ENCODE data around the gene ARID4A.

- TF ChIP-seq, protein P1, sequence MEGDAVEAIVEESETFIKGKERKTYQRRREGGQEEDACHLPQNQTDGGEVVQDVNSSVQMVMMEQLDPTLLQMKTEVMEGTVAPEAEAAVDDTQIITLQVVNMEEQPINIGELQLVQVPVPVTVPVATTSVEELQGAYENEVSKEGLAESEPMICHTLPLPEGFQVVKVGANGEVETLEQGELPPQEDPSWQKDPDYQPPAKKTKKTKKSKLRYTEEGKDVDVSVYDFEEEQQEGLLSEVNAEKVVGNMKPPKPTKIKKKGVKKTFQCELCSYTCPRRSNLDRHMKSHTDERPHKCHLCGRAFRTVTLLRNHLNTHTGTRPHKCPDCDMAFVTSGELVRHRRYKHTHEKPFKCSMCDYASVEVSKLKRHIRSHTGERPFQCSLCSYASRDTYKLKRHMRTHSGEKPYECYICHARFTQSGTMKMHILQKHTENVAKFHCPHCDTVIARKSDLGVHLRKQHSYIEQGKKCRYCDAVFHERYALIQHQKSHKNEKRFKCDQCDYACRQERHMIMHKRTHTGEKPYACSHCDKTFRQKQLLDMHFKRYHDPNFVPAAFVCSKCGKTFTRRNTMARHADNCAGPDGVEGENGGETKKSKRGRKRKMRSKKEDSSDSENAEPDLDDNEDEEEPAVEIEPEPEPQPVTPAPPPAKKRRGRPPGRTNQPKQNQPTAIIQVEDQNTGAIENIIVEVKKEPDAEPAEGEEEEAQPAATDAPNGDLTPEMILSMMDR (IDR thresholded peaks at IDR 0.05), result no peak
- no peak for TF ChIP-seq POLR2A (IDR thresholded peaks at IDR 0.05)
Measured at GRCh38 chr14:58341152-58341748, 42.9 kb downstream of the ARID4A start.

All from adrenal gland (tissue), 5 donors.